Stimulated activated naive CD8-positive, alpha-beta T cell treated with anti-CD3 and anti-CD28 coated beads, Interleukin-15, Interleukin-2, amounts not matched to agents 100 U/mL and 50 U/mL, for 24 hours (primary cell): Measurements from ENCODE around the gene SLC4A4.
A peak's percentile ranks its signal among the peaks of the same experiment; 100 is the strongest.

ENCODE experiments used
- ATAC-seq: fragments of 150-1000 bp; cut with Tn5 transposase; one replicate; pipeline ENCODE4 v1.10.0; 2021
- DNase-seq: peaks from one replicate; pipeline ENCODE4 v3.0.0; 2021

SLC4A4 gene

GRCh38 chr4:71473541-71474240 lies 134.9 kb downstream of the SLC4A4 start:
- ATAC-seq (no peak), DNase-seq (no peak)

- DNase-seq, result no peak
- no peak for ATAC-seq
Measured at GRCh38 chr4:71474731-71475130, 135.9 kb downstream of the SLC4A4 start.

GRCh38 chr4:71476240-71476639 lies 137.4 kb downstream of the SLC4A4 start:
- DNase-seq, result no peak
- ATAC-seq, result no peak

GRCh38 chr4:71486550-71487343 lies 147.9 kb downstream of the SLC4A4 start:
- DNase-seq (no peak), ATAC-seq (no peak)

- no peak for ATAC-seq
- no peak for DNase-seq
Measured at GRCh38 chr4:71487344-71487920, 148.6 kb downstream of the SLC4A4 start.

GRCh38 chr4:71494539-71494938 lies 155.7 kb downstream of the SLC4A4 start:
- ATAC-seq (no peak), DNase-seq (no peak)

- no peak for ATAC-seq
- no peak for DNase-seq
Measured at GRCh38 chr4:71495454-71495853, 156.6 kb downstream of the SLC4A4 start.

GRCh38 chr4:71497078-71497477 lies 158.3 kb downstream of the SLC4A4 start:
- ATAC-seq, result no peak

GRCh38 chr4:71498002-71498401 lies 159.2 kb downstream of the SLC4A4 start:
- ATAC-seq, result no peak
- DNase-seq, result no peak

More at GRCh38 chr4:71497078-71497477, 158.3 kb downstream of the SLC4A4 start:
- no peak for DNase-seq

GRCh38 chr4:71498625-71499024 lies 159.8 kb downstream of the SLC4A4 start:
- no peak for DNase-seq
- no peak for ATAC-seq

- DNase-seq, result no peak
- no peak for ATAC-seq
Measured at GRCh38 chr4:71501992-71502391, 163.2 kb downstream of the SLC4A4 start.

GRCh38 chr4:71518283-71518989 lies 179.6 kb downstream of the SLC4A4 start:
- DNase-seq, result no peak
- ATAC-seq, result peak; percentile 32

GRCh38 chr4:71520308-71520707 lies 181.5 kb downstream of the SLC4A4 start:
- DNase-seq (no peak), ATAC-seq (no peak)

GRCh38 chr4:71520850-71521249 lies 182.0 kb downstream of the SLC4A4 start:
- DNase-seq, result no peak
- ATAC-seq, result no peak

GRCh38 chr4:71524756-71525155 lies 185.9 kb downstream of the SLC4A4 start:
- no peak for DNase-seq
- no peak for ATAC-seq

GRCh38 chr4:71526637-71527406 lies 188.0 kb downstream of the SLC4A4 start:
- ATAC-seq (no peak), DNase-seq (no peak)

- ATAC-seq (no peak), DNase-seq (no peak)
Measured at GRCh38 chr4:71532407-71532806, 193.6 kb downstream of the SLC4A4 start.

GRCh38 chr4:71533121-71533520 lies 194.3 kb downstream of the SLC4A4 start:
- DNase-seq (no peak), ATAC-seq (no peak)

GRCh38 chr4:71537551-71538065 lies 198.8 kb downstream of the SLC4A4 start:
- ATAC-seq, result no peak

GRCh38 chr4:71538528-71538927 lies 199.7 kb downstream of the SLC4A4 start:
- DNase-seq (no peak), ATAC-seq (no peak)

More at GRCh38 chr4:71537551-71538065, 198.8 kb downstream of the SLC4A4 start:
- DNase-seq, result no peak

GRCh38 chr4:71540749-71541269 lies 202.0 kb downstream of the SLC4A4 start:
- DNase-seq (no peak), ATAC-seq (no peak)
